NCI-H2081 (cell line): Measurements from ENCODE around the gene IFNA2.

Experiments
- DNase-seq, 2 experiments: peaks; one replicate each; lab custom pipeline; 2025; lab: John Stamatoyannopoulos, UW

The IFNA2 gene

DNA sequence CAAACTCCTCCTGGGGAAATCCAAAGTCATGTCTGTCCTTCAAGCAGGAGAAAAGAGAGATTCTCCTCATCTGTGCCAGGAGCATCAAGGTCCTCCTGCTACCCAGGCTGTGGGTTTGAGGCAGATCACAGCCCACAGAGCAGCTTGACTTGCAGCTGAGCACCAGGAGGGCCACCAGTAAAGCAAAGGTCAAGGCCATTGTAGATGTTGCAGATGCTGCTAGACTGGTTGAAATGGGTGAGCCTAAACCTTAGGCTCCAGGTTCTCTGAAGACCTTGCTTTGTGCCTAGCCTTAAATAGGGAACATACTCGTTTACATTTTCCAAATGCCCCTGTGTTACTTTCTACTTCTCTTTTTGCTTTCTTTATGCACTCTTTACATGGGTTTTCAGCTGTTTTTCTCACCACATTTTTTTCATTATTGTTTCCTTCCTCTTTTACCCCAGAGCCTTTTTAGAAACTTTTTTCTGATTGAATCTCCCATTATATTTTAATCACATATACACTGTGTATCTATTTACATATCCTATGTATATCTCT lies at the start of gene IFNA2:
Gene IFNA2, minus strand, starts transcription at position 268 of the 540 bp plus-strand sequence. Its CDS starts 69 bp downstream, at position 199.
- no peak for DNase-seq

DNA sequence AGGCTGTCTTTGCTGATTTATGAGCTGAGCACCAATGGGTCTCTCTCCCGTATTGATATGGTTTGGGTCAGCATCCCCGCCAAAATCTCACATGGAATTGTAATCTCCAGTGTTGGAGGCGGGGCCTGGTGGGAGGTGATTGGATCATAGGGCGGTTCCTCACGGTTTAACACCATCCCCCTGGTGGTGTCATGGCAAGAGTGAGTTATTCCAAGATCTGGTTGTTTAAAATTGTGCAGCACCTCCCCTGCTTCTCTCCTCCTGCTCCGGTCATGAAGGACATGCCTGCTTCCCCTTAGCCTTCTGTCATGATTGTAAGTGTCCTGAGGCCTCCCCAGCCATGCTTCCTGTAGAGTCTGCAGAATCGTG lies 49.8 kb upstream of the IFNA2 start:
- peak in 1 of 2 experiments; percentile 7 for DNase-seq

DNA sequence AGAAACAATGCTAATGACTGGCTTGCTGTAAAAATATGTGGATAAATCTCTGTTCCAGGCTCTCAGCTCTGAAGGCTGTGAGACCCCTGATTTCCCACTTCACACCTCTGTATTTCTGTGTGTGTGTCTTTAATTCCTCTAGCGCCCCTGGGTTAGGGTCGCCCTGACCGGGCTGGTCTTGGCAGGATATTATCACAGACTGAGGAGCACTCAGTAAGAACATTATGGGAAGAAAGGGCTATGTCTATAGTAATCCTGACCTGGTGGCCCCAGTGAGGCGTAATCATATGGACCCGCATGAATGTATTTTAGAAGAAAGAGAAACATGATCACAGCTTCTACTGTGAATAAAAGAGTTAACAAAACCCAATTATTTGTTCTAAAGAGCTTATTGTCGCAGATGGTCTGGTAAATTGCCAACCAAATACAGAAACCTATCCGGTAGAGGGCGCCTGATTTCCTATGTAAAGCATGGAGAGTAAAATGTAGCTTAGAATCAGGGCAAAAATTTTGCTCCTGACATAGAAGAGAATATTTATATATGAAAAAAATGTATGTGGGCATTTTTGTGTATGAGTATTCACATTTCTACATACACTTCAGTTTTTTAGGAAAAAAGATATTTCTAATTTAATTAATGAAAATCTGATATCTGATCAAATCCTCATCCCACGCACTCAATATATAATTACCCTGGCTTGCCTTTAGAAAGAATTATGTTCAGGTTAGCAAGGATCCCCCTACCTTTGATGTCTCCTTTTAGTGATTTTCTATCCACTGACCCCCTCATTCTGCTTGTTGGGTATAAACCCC lies 49.2 kb upstream of the IFNA2 start:
- DNase-seq = peak; percentile 60 to 72

DNA sequence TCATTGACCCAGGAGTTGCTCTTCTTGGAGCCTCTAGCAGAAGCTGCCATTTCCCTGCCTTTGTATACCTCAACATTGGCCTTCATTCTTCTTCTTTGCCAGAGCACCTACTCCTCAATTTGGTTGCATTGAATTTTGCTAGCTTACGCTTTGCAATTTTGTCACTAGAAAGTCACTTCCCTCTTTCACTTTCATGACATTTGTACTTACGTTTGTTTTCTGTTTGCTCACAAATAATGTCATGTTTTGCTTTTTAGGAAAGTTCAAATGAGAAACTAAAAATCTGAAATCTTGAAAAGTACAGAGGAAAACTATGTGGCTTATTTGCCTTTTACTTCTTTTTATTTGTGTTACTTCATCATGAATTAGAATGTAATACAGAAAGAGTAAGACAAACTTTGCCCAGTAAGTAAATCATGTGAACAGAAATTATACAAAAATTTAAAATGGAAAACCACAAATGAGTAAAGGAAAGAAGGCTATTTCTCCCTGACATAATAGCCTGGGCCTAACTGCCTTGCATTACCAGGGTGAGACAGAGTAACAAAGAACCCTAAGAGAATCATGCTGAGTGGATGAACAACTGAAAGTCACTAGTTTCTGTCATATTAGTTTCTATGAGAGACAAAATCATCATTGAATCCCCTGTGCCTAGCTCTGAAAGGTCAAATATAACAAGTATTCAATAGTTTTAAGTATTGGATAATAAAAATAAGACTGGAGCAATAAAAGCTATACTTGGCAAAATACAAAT lies 47.7 kb upstream of the IFNA2 start:
- DNase-seq = no peak

DNA sequence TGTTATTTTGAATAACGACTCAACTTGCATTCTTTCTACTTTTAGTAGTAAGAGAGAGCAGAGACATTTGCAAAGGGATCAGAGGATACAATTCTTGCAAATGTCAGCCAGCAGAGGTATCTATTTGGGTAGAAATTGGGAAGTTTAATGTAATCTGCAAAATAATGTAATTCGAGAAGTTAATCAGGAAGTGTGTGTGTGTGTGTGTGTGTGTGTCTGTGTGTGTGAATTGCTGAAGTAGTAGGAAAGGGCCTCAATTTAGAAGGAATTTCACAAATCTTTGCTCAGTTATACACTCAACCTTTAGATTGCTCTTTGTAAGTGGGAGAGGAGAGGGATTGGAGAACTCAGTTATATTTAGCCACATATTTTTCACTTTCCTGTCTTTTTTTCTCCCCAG lies 44.0 kb upstream of the IFNA2 start:
- no peak for DNase-seq

DNA sequence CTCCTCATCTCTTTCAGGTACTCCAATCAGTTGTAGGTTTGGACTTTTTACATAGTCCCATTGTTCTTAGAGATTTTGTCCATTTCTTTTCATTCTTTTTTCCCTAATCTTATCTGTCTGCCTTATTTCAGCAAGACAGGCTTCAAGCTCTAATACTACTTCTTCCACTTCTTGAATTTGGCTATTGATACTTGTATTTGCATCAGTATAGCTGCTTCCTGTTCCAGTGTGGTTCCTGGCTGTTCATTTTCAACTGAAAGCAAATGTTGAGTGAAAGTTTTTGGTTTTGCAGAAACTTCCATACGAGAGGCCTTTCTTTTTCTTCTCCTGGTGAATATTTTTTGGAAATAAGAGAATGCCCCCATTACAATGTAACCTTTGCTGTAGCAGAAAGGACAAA lies 43.0 kb upstream of the IFNA2 start:
- DNase-seq = no peak

DNA sequence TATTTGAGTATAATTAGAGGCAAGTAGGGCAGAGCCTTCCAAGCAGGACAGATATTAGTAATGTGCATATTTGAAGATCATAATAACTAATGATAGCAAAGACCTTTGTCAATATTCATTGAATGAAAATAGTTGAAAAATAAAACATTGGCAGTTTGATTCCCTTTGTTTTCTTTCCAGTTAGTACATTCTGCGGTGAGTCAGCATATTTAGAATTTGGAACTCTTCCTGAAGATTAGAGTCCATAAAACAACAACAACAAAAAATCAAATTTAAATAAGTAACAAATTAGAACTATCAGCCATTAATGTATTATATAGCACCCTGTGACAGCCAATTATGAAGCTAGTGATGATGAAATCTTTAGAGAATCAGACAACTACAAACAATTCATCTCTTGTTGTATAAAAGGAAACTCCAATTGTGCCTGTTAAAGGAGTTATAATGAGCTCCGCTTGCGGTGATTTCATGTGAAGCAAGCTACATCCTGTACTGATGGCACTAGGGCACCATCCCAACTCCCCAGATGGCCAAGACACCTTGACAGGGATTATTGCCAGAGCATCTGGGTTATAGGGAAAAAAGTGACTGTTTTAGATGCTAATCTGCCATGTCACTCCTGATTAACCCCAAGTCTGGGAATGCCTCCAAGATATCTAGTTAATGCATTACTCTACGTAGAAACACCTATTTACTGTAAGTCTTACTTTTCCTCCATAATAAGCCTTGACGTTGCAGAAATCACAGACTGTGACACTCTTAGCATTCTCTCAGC lies 30.5 kb upstream of the IFNA2 start:
- no peak for DNase-seq

DNA sequence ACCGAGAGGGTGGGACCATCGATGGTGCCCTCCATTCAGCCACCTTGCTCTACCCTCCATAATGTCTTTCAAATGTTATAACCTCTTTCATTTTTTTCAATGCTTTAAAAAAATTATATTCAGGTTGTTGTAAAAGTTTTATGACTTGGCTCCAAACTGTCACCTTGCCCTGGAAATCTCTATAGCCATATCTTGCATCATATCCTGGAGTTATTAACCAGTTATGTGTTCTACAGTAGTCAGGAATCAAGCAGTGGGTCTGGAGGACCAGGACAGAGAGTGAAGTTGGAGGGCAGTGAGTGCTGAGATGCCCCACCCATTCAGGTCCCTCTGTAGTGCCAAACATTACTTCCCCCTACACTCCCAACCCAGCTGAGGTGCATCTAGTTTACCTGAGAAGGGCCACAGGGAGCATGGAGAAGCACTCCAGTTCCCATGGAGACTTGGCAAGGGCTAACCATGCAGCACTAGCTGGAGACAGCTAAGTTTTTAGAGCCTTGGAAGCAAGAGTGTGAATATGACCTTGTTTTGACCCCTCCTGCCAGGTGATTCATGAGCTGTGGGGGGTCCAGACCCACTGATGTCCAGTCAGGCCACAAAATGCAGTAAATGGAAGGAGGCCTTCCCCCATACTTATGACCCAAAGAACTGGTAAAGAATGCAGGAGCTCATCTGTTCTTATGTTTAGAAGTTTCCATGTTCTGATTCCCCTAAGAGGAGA lies 29.2 kb upstream of the IFNA2 start:
- DNase-seq = no peak

DNA sequence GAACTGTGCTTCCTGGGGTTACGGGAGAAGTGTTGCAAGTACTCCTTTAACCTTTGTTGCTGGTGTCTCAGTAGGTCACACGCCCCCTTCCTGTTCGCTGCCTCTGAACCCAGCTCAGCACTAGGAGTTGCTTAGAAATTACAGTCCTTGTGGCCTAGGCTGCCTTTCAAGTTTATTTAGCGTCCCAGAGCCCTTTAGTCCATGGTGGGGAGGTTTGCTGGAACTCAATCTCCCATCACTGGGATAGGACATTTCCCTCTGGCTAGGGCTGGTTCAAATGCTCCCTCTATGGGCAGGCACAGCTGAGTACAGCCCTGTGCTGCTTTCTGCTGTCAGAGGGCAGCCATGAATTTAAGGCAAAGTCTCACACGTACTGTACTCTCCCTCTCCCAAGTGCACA lies 28.4 kb upstream of the IFNA2 start:
- no peak for DNase-seq

DNA sequence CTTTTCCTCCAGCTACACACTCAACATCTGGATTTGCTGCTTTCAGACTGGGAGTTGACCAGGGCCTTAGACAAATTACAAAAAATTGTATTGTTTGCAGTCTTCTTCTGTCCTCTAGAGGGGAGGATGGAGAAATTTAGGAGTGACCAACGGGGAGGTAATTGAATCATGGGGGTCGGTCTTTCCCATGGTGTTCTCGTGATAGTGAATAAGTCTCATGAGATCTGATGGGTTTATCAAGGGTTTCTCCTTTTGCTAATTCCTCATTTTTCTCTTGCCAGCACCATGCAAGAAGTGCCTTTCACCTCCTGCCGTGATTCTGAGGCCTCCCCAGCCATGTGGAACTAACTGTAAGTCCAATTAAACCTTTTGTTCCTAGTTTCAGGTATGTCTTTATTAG lies 28.0 kb upstream of the IFNA2 start:
- no peak for DNase-seq

DNA sequence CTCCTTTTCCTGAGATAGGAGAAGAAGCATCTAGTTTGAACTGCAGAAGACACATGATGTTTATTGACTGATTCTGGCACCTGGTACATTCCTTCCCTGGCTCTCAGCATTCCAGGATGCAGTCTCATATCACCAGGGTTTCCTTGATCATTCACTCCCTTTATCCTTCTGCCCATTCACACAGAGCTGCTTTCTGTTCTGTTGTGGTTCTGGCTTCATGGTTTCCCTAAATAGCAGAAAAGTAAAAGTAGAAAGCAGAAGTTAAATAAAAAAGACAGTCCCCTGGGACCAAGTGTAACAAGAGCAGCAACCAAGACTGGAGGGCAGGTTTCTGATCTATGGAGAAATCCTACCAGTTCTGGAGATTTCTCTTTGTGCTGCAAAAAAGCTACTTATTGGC lies 26.9 kb upstream of the IFNA2 start:
- no peak for DNase-seq

DNA sequence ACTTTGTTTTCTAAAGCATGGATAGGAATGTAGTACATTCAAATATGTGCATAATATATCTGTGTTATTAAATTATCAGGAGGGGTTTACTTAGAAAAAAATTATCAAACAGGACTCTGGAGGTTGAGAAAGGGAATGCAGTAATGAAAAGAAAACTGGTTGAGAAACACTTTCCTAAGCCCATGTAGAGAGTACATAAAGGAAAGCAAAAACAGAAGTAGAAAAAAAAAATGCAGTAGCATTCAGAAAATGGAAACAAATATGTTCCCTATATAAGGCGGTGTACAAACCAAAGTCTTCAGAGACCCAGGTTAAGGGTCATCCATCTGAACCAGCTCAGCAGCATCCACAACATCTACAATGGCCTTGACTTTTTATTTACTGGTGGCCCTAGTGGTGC lies 23.6 kb upstream of the IFNA2 start, which contains the start of gene IFNA8:
Gene IFNA8, plus strand, starts transcription at position 301 of the 400 bp plus-strand sequence. Its CDS starts 60 bp downstream, at position 361.
- DNase-seq = no peak

DNA sequence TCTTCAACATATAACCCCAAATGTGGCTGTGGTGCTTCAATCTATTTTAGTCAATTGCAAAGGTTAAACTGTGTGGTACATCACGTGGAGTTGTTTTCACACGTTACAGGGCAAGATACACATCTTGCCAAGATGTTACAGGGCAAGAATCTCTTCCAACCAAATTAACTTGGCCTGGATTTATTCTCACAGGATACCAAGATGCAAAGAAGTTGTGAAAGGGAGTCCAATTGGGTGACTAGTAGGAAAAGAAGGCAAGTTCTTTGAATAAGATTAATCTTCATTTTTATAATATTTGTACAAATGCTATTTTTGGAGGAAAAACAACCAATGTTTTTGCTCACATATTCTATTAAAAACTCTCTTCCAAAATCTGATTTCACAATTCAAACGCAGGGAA lies 18.9 kb upstream of the IFNA2 start:
- DNase-seq = no peak

DNA sequence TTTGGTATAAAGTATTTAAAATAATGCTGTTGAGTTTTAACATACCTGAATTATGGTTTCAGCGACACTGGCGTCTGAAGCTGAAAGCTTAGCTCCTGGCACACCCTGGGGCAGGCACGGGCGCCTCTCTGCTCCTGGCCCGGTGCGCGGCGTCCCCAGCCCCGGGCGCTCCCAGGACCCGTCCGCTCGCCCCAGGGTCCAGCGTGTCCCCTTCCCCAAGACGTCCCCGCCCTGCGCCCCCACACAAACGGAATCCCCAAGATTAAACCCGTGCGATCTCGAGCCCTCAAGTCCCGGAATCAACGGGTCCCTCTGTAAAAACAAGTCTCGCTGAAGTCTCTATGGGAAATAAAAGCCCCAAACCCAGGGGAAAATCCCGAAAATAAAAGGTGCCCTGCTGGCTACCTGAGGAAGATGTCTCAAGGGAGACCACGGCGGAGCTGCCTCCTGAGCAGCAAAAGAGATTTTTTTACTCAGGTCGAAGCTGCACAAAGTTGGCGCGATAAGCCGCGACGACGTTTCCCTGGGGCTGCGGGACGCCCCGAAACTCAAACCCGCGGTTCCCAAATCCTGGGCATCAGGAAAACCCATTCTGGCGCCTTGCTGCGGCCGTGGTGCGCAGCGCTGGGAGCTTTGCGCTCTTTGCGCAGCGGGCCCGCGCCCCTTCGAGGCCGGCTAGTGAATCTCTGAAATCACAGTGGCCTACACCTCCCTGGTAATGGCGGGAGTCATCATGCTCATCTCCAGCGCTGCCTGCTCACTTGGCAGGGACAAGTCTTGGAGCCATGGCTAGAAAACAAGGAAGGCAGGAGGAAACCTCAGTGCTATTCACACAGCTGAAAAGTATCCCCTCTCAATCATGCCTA lies 17.4 kb upstream of the IFNA2 start:
- peak in 1 of 2 experiments; percentile 23 for DNase-seq

DNA sequence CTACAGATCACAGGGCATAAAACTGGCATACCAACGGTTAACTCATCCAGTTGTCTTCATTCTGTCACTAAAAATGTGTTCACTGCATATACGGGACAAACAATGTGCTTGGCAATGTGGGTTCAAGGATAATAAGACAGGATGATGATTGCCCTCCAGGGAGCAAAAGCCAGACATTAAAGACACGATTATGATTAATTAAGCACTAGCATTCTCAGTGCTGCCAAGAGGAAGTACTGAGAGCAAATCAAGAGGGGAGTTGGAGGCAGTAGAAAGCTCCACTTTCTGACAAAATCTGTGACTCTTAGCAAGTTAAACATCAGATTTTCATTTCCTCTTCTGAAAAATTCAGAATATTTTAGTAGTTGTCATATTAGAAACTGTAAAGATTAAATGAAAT lies 14.8 kb upstream of the IFNA2 start:
- DNase-seq = peak in 1 of 2 experiments; percentile 31

DNA sequence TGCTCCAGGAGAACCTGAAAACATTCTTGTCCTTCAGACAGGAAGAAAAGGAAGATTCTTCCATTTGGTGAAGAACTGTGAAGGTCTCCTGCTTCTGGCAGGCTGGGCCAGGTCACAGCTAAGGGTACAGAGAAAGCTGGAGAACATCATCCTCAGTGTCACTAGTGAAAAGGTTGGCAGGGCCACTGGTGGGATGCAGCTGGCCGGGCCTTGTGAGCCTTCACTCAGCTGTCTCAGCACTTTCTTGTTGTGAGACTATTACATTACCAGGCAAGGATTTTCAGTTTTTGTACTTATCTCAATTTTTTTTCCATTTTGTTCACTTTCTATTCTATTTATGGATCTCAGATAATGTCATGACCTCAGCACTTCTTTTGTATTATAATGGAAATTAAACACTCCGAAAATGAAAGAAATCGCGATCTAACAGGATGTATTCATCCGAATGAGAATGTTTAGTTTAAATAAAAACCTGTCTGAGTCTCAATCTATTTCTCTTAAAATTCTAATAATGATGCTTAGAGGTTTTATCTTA lies 13.8 kb upstream of the IFNA2 start:
- DNase-seq = no peak

DNA sequence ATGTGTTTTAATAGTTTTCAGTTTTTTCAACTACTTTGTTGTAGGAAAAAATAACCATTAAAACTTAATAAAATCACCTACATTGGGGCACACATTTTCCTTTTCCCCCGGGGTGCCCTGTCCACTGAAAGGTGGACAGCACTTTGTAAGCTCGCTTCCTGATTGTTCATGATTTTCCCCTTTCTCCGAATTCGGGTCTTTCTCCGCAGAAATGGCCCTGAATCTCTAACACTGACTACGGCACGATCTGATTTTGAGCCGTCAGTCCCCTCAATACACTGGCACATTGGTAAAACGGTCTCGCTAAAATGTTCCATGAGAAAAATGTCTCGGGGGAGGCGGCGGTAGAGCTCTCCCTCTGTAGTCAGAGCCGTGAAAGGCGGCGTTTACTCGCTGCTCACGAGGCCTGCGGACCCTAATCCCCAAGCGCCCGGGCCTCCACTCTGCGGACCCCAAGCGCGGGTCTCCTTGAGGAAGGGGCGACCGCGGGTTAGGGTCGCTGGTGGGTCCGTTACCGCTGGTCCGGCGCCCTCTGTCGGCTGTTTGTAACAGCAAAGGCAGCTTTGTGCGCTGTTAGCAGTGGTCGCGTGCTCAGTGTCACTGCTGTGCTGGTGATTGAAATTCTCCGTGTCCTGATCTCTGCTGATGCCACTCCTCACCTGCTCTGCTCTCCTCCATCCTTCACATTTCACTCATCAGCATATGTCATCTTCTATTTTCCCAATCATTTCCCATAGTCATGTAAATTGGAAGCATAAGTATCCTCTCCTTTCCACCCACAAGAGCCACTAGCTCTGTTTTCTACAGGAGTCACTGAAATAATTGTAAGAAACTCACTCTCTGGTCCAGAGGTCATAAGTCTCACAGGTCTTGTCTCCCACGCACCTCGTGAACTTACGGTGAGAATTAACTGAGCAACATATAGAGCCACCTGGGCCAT lies 10.8 kb upstream of the IFNA2 start:
- peak; percentile 41 to 64 for DNase-seq

DNA sequence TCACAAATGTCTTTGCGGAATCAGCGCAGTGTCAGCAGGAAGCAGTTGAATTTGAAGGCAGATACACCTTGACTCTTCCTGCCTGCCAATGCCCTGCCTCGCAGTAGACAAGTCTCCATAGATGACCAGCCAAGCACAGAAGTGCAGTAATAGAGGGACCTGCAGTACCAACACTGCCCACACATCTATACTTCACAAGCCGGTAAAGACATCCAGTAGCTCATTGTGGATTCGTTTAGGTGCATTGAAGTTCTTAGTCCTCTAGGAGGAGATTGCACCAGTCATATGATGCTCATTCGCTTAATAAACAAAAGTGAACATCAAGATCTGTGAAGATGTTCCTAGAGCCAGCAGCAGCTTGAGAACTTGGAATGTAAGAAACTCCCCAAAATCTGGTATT lies 7.1 kb upstream of the IFNA2 start:
- peak in 1 of 2 experiments; percentile 5 for DNase-seq

DNA sequence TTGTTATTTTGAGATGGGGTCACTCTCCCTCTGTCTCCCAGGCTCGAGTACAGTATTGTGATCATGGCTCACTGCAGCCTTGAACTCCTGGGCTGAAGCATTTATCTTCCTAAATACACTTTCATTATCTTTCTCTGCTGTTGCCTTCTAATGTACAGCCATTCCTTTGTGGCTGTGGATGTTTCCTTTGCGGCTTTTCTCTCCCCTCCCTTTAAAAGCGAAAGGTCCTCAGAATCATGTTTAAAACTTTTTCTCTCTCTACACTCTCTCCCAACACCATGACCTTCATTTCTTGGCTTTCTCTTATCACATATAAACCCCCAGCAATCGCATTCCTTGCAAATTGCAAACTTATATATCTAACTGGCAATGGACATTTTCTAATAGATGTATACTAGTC lies 1.6 kb downstream of the IFNA2 start:
- no peak for DNase-seq
